Measurements from ENCODE around the gene NFS1. TPM values are rescaled to one million over a fixed set of nuclear protein-coding genes. Genes with fewer than 3 reads are reported as not detected.

Gene NFS1
- total and polyA plus RNA-seq, 2 of the 8 experiments (the other 6 are each of a cell fraction or from before 2014, with no cell fraction given), result 26.1 to 38.8 TPM

DNA sequence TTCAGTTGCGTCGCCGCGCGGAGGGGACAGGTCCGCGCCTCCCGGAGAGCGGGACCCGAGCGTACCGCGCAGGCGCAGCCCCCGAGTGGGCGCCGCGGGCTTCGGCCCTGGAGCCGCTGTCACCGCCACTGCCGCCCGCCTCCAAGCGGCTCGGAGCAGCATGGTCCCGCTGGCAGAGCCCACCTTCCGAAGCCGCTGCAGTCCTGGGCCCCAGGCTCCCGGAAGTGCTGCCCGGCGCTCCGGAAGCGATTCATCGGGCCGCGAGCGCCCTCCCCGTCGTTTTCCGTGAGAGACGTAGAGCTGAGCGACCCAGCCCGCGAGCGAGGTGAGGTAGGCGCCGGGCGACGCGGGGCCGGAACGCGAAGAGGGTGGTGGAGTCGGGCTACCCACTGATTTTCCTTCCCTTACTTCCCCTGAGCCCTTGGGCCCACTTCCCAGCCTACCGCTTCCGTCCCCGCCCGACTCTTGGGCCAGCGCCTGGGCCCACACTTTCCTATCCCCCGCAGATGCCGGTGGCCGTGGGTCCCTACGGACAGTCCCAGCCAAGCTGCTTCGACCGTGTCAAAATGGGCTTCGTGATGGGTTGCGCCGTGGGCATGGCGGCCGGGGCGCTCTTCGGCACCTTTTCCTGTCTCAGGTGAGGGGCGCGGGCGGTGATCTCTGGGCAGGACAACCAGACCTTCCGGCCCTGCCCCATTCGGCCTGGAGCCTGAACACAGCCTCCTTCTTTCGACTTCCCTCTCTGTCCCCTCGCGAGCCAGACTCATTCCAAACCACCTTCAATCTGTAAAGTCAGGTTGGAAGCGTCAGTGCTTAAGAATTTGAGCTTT, at the start of gene NFS1, which contains the start of gene ROMO1 (continued):
- TF ChIP-seq RAD21 (IDR thresholded peaks at IDR 0.05 in 1 of 2, conservative IDR thresholded peaks at IDR 0.05 in 1 of 2; ENCODE audit: low read depth in 2 of 2, low read length in 2 of 2) (peak; percentile 7 to 31; a peak in 1 of 4 replicates), EGR1 (IDR thresholded peaks at IDR 0.05; ENCODE audit: borderline replicate concordance, low read depth, low read length) (0 out of 2 replicates have a peak, but pooled peaks have one; percentile 31), TBP (IDR thresholded peaks at IDR 0.05; ENCODE audit: low read depth, low read length) (peak; percentile 57; the same call in 1 of the 2 replicates), SIRT6 (IDR thresholded peaks at IDR 0.05; ENCODE audit: low read length) (no peak), KDM4A (IDR thresholded peaks at IDR 0.05; ENCODE audit: low read depth, low read length, severe bottlenecking) (peak; percentile 75), POLR2AphosphoS5 (IDR thresholded peaks at IDR 0.05; ENCODE audit: low read depth, low read length) (peak; percentile 85), ZNF274 (IDR thresholded peaks at IDR 0.05; ENCODE audit: borderline replicate concordance, extremely low read depth, low read length) (no peak), SIN3A (conservative IDR thresholded peaks at IDR 0.05 in 1 of 2, IDR thresholded peaks at IDR 0.05 in 1 of 2; ENCODE audit: low read depth in 1 of 2, low read length in 2 of 2) (peak; percentile 68 to 88; a peak in 3 of 4 replicates), BCL11A (IDR thresholded peaks at IDR 0.05; ENCODE audit: low read depth in 2 of 2, low read length in 2 of 2) (no peak), TEAD4 (IDR thresholded peaks at IDR 0.05; ENCODE audit: low read depth, low read length) (no peak), YY1 (IDR thresholded peaks at IDR 0.05; ENCODE audit: low read depth, low read length) (no peak; the same call in 1 of the 2 replicates), SIX5 (IDR thresholded peaks at IDR 0.05; ENCODE audit: low read depth, low read length) (no peak; the same call in 1 of the 2 replicates), CTBP2 (IDR thresholded peaks at IDR 0.05; ENCODE audit: borderline replicate concordance, insufficient read depth, insufficient read length, low read length) (no peak), KDM5A (IDR thresholded peaks at IDR 0.05; ENCODE audit: low read length) (peak; percentile 67; the same call in 1 of the 2 replicates), TAF1 (IDR thresholded peaks at IDR 0.05; ENCODE audit: low read depth, low read length) (peak; percentile 84), CHD1 (IDR thresholded peaks at IDR 0.05; ENCODE audit: low read depth, low read length) (no peak), PHF8 (conservative IDR thresholded peaks at IDR 0.05; ENCODE audit: low read depth, low read length) (peak; percentile 93)
- TF ChIP-seq, protein P1, sequence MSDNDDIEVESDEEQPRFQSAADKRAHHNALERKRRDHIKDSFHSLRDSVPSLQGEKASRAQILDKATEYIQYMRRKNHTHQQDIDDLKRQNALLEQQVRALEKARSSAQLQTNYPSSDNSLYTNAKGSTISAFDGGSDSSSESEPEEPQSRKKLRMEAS (IDR thresholded peaks at IDR 0.05), result peak; percentile 84
- TF ChIP-seq, protein P2, sequence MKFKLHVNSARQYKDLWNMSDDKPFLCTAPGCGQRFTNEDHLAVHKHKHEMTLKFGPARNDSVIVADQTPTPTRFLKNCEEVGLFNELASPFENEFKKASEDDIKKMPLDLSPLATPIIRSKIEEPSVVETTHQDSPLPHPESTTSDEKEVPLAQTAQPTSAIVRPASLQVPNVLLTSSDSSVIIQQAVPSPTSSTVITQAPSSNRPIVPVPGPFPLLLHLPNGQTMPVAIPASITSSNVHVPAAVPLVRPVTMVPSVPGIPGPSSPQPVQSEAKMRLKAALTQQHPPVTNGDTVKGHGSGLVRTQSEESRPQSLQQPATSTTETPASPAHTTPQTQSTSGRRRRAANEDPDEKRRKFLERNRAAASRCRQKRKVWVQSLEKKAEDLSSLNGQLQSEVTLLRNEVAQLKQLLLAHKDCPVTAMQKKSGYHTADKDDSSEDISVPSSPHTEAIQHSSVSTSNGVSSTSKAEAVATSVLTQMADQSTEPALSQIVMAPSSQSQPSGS (IDR thresholded peaks at IDR 0.05; ENCODE audit: low read length), result no peak
- TF ChIP-seq, protein P3, sequence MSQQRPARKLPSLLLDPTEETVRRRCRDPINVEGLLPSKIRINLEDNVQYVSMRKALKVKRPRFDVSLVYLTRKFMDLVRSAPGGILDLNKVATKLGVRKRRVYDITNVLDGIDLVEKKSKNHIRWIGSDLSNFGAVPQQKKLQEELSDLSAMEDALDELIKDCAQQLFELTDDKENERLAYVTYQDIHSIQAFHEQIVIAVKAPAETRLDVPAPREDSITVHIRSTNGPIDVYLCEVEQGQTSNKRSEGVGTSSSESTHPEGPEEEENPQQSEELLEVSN (IDR thresholded peaks at IDR 0.05), result peak; percentile 13; the same call in 1 of the 2 replicates
